Measurements from ENCODE around the gene ETS2. TPM values are rescaled to one million over a fixed set of nuclear protein-coding genes. Genes with fewer than 3 reads are reported as not detected.

ETS2 gene
- total and polyA plus RNA-seq, 2 of the 8 experiments (the other 6 are each of a cell fraction or from before 2014, with no cell fraction given) = 11.0 to 45.1 TPM

DNA sequence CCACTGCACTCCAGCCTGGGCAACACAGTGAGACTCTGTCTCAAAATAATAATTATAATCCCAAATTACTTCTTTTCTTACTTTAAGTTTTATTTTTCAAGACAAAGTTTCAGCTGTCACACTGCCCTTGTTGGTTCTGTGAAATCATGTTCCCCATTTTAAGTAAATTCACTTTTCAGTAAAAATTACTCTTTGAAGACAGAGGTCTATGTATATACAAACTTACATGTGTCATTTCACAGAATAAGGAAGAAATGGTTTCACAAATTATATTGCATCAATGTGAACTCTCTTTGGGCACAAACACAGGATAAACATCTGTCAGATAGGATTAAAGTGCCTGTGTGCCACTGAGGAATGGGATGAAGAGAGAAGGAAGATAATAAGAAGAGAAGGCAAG is 33.1 kb upstream of the ETS2 start:
- H3K36me3 ChIP-seq (ENCODE audit: control insufficient read depth in 2 of 4, insufficient read depth in 4 of 4, low read length in 3 of 4) = no peaks in the 10 kb centered on the region
- H3K23me2 ChIP-seq (ENCODE audit: low read depth, low read length) = no peaks in the 10 kb centered on the region; the same call in 1 of the 2 replicates
- DNase-seq (ENCODE audit: low read depth in 1 of 2, low spot score in 2 of 2) = no peak
- H2BK20ac ChIP-seq (ENCODE audit: low read length) = no peak overlapping the region
- H3K56ac ChIP-seq (replicated peaks; ENCODE audit: insufficient read length, low read depth, low read length) = no peak overlapping the region
- no peak for FAIRE-seq
- H3K14ac ChIP-seq (ENCODE audit: insufficient read length) = no peak overlapping the region
- H3K27me3 ChIP-seq (replicated peaks in 1 of 4; ENCODE audit: control insufficient read depth in 3 of 4, extremely low read depth in 1 of 4, insufficient read depth in 3 of 4, low read length in 3 of 4) = no peaks in the 10 kb centered on the region; a peak in 1 of 7 replicates
- H3K4me3 ChIP-seq (ENCODE audit: extremely low read depth in 1 of 4, insufficient read depth in 2 of 4, low read depth in 3 of 4, low read length in 4 of 4) = no peak overlapping the region
- no peak overlapping the region for H2AK5ac ChIP-seq (ENCODE audit: low read depth, low read length)
- no peaks in the 10 kb centered on the region for H3K9me3 ChIP-seq (ENCODE audit: insufficient read depth in 2 of 2, low read depth in 1 of 2, low read length in 1 of 2)
- no peak overlapping the region for H3K4ac ChIP-seq (replicated peaks; ENCODE audit: insufficient read length, low read depth, low read length)
- H4K91ac ChIP-seq (replicated peaks; ENCODE audit: insufficient read length, low read length) = no peak overlapping the region
- no peak overlapping the region for H3K23ac ChIP-seq (ENCODE audit: insufficient read length)
- no peak overlapping the region for H3K9ac ChIP-seq (replicated peaks in 1 of 4; ENCODE audit: extremely low read depth in 1 of 4, low read depth in 3 of 4, low read length in 3 of 4)
- H3K79me2 ChIP-seq (ENCODE audit: control insufficient read depth in 1 of 2, insufficient read depth in 2 of 2, low read length in 2 of 2) = no peaks in the 10 kb centered on the region
- no peaks in the 10 kb centered on the region for H3K79me1 ChIP-seq (ENCODE audit: low read depth, low read length)
- no peak overlapping the region for H4K8ac ChIP-seq (ENCODE audit: extremely low read depth, insufficient read depth, low read length)
- no peaks in the 10 kb centered on the region for H4K20me1 ChIP-seq (replicated peaks in 1 of 2; ENCODE audit: control insufficient read depth in 1 of 2, insufficient read depth in 2 of 2, low read length in 2 of 2)
- H2BK15ac ChIP-seq (ENCODE audit: low read length) = no peak overlapping the region
- H2BK5ac ChIP-seq (ENCODE audit: low read depth, low read length) = no peak overlapping the region
- ChIA-PET POLR2A (ENCODE audit: partially characterized antibody) (no interaction called here), CTCF (ENCODE audit: partially characterized antibody) (no interaction called here)
- H4K5ac ChIP-seq (ENCODE audit: insufficient read length, low read depth, low read length) = no peak overlapping the region
- no peak overlapping the region; the same call in 1 of the 2 replicates for H2AFZ ChIP-seq (ENCODE audit: low read length)
- no peak overlapping the region for H2BK120ac ChIP-seq (replicated peaks; ENCODE audit: low read depth, low read length)
- no peak overlapping the region for H2BK12ac ChIP-seq (ENCODE audit: low read depth, low read length)
- no peak overlapping the region for H3K27ac ChIP-seq (ENCODE audit: low read depth, low read length)
- H3K18ac ChIP-seq (ENCODE audit: extremely low read depth, low read length) = no peak overlapping the region
- no peak overlapping the region for H3K4me2 ChIP-seq (ENCODE audit: insufficient read depth in 1 of 2, low read depth in 2 of 2, low read length in 2 of 2)
- H3K4me1 ChIP-seq (replicated peaks in 1 of 4; ENCODE audit: control insufficient read depth in 3 of 4, insufficient read depth in 4 of 4, low read length in 3 of 4) = no peaks in the 10 kb centered on the region; a peak in 2 of 7 replicates
- no peak for TF ChIP-seq CHD1 (IDR thresholded peaks at IDR 0.05; ENCODE audit: low read depth, low read length)
- TF ChIP-seq SP1 (IDR thresholded peaks at IDR 0.05; ENCODE audit: low read depth, low read length) = no peak
- no peak for TF ChIP-seq RNF2 (IDR thresholded peaks at IDR 0.05; ENCODE audit: borderline replicate concordance, low read depth, low read length, missing control alignments, poor library complexity, severe bottlenecking)
- TF ChIP-seq SIRT6 (IDR thresholded peaks at IDR 0.05; ENCODE audit: low read length) = no peak
- TF ChIP-seq BACH1 (IDR thresholded peaks at IDR 0.05; ENCODE audit: low read length) = no peak
- TF ChIP-seq RBBP5 (IDR thresholded peaks at IDR 0.05; ENCODE audit: borderline replicate concordance, low read depth, low read length) = no peak
- TF ChIP-seq CBX5 (IDR thresholded peaks at IDR 0.05; ENCODE audit: low read depth, low read length) = no peak
- TF ChIP-seq BCL11A (IDR thresholded peaks at IDR 0.05; ENCODE audit: low read depth in 2 of 2, low read length in 2 of 2) = no peak
- TF ChIP-seq EGR1 (IDR thresholded peaks at IDR 0.05; ENCODE audit: borderline replicate concordance, low read depth, low read length) = no peak
- TF ChIP-seq TAF7 (optimal IDR thresholded peaks at IDR 0.05; ENCODE audit: borderline replicate concordance, low read depth, low read length) = no peak
- TF ChIP-seq HDAC6 (IDR thresholded peaks at IDR 0.05; ENCODE audit: low read depth, low read length) = no peak
- no peak for TF ChIP-seq SRF (IDR thresholded peaks at IDR 0.05; ENCODE audit: low read depth, low read length)
- TF ChIP-seq CHD2 (IDR thresholded peaks at IDR 0.05; ENCODE audit: low read length) = no peak
- TF ChIP-seq KDM4A (IDR thresholded peaks at IDR 0.05; ENCODE audit: low read depth, low read length, severe bottlenecking) = no peak
- TF ChIP-seq JUN (IDR thresholded peaks at IDR 0.05; ENCODE audit: low read depth, low read length) = no peak
- TF ChIP-seq TBP (IDR thresholded peaks at IDR 0.05; ENCODE audit: low read depth, low read length) = no peak
